Kidney glomerular epithelial cell (primary cell): ENCODE results near the gene AARSD1.
A peak's percentile ranks its signal among the peaks of the same experiment; 100 is the strongest.
"Not testable (repeated sequence)": the region's sequence is repeated elsewhere in the genome, so short reads cannot be mapped to it uniquely, and the experiment has no call there.

ENCODE experiments used
- DNase-seq: peaks from one replicate; lab custom pipeline; 2025; lab: John Stamatoyannopoulos, UW

Gene AARSD1

DNA sequence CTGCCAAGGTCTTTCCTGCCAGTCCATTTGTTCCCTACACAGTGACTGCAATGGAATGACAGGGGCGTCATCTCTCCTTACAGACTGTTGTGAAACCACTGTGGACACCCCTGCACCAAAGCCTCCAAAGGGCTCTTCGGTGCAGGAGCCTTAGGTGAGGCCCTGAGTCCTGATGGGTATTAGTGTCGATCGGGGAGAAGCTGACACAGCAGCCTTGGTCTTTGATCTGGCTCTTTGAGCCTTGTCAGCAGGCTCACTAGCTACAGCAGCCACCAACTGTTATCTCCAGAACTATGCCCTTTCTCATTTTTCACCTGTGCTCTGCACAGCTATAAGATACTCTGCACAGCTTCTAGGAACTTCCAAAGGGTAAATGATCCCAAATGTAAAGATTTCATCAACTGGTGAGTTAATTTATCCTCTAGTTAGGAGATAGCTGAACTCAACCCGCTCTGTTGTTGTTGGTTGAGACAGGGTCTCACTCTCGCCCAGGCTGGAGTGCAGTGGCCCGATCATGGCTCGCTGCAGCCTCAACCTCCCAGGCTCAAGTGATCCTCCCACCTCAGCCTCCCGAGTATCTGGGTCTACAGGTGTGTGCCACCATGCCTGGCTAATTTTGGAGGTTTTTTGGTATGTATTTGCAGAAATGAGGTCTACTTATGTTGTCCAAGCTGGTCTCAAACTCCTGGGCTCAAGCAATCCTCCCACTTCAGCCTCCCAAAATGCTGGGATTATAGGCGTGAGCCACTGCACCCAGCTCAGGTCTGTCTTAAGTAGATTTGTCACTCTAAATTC lies 44.0 kb downstream of the AARSD1 start:
- DNase-seq = no peak

DNA sequence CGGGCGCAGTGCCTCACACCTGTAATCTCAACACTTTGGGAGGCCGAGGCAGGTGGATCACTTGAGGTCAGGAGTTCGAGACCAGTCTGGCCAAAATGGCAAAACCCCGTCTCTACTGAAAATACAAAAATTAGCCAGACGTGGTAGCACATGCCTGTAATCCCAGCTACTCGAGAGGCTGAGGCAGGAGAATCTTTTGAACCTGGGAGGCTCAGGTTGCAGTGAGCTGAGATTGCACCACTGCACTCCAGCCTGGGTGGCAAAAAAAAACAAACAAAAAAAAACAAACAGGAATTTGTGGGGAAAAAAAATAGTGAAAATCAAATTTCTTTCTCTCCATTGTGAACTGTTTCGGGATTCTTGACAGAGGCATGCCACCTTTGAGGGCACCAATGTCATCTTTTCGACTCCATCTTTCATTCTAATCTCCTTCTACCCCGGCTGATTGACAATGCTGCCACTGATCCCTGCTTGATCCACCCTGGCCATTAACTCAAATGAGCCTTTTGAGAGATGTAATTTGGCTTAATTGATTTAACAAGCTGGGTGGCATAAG lies 44.7 kb downstream of the AARSD1 start:
- DNase-seq = not testable (repeated sequence)

DNA sequence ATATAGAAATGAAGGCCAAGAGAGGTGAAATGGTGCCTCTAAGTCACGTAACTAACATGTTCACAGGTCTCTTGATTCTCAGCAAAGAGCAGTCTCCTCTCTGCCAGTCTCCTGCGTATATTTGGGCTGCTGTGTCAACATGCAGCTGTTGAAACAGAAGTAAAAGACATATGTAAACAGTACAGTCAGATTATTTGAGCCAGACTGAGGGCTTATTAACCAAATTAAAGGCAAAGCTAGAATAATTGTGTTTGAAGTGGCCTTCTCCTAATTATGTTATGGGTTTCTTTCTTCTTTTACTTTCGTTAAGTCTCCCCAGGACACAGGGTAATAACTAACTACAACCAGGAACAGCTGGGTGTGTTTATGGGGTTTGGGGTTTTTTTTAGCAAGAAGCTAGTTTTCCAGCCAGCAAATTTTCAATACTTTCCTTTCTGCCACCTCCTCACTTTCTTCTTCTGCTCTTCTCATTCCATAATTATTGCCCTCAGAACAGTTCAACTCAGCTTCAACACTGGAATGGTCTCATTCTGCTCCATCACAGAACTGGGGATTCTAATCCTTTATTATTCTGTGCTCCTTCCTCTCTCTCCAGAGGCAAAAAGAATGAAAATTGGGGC lies 45.2 kb downstream of the AARSD1 start:
- no peak for DNase-seq

DNA sequence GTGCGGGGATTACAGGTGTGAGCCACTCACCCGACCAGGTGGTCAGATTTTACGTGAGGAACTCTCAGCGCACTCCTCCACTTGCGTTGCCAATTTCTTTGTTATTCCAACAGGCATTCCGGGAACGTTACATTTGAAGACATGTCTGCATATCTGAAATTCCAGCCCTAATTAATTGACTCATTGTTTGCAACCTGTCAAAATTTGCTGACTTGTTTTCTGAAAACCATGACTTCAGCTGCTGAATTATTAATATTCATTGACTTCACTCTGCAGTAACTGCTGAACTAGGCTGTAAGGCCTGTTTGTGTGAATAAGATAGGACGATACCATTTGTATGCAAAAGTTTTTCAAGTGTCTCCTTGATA lies 47.0 kb downstream of the AARSD1 start:
- peak; percentile 42 for DNase-seq

GRCh38 chr17:42916388-42917235 lies 47.6 kb downstream of the AARSD1 start:
- DNase-seq = not testable (repeated sequence)

DNA sequence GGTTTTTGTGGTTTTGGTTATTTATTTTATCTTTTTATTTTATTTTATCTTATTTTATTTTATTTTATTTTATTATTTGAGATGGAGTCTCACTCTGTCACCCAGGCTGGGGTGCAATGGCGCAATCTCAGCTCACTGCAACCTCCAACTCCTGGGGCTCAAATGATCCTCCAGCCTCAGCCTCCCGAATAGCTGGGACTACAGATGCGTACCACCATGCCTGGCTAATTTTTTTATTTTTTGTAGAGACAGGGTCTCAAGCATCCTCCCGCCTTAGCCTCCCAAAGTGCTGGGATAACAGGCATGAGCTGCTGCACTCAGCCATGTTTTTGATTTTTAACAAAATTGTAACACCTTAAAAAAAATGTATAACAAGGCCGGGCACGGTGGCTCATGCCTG lies 49.0 kb downstream of the AARSD1 start:
- not testable (repeated sequence) for DNase-seq

DNA sequence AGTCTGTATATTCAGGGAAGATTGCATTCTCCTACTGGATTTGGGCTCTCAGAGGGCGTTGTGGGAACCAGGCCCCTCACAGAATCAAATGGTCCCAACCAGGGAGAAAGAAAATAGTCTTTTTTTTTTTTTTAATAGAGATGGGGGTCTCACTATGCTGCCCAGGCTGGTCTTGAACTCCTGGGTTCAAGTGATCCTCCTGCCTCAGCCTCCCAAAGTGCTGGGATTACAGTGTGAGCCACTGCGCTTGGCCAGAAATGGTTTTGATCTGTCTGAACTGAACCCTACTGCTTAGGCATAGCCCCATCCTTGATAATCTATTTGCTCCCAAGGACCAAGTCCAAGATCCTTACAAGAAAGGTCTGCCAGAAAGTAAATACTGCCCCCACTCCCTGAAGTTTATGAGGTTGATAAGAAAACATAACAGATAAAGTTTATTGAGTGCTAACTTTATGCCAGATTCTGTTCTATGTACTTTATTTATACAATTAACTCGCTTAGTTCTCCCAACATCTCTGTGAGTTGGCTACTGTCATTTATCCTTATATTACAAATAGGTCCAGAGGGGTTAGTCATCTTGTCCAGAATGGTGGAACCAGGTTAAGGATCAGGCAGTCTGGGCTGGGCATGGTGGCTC lies 50.2 kb downstream of the AARSD1 start:
- DNase-seq = no peak

- DNase-seq = no peak
Measured at GRCh38 chr17:42913522-42913921, 50.7 kb downstream of the AARSD1 start.

GRCh38 chr17:42908872-42909700 lies 55.2 kb downstream of the AARSD1 start:
- no peak for DNase-seq

DNA sequence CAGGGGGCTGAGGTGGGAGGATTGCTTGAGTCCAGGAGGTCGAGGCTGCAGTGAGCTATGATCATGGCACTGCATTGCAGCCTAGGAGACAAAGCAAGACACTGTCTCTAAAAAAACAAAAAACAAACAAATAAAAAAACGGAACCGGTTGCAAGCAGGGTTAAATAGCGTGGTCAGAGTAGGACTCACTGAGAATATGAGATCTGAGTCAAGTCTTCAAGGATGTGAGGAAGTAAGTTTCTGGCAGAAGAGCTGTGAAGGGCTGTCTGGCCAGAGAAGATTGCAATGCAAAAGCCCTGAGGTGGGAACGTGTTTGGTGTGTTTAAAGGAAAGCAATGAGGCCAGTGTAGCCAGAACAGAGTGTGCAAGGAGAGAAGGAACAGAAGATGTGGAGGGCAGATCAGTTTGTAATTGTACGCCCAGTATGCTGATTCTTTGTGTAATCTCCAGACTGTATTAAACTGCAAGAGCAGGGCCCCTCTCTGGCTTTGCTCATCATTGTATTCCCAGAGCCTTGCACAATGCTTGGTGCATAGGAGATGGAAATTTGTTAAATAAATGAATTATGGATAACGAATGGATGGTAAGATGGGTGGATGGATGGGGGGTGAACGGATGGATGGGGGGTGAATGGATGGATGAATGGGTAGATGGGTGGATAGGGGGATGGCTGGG lies 57.3 kb downstream of the AARSD1 start:
- no peak for DNase-seq

DNA sequence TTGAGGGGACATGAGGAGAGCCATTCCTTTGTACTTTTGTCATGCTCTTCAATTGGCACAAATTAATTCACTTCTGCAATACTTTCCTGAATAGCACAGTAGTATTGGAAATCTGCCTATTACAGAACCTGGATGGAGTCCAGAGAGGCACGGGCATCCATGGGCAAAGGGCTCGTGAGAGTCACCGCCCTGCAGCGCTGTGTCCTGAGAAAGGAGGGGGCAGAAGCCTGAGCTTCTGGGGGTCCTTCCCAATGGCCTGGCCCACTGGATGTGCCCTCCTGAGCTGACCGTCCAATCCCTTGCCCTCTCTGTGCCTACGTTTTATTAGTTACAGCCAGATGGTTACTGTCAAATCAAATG lies 60.2 kb downstream of the AARSD1 start:
- DNase-seq = no peak

DNA sequence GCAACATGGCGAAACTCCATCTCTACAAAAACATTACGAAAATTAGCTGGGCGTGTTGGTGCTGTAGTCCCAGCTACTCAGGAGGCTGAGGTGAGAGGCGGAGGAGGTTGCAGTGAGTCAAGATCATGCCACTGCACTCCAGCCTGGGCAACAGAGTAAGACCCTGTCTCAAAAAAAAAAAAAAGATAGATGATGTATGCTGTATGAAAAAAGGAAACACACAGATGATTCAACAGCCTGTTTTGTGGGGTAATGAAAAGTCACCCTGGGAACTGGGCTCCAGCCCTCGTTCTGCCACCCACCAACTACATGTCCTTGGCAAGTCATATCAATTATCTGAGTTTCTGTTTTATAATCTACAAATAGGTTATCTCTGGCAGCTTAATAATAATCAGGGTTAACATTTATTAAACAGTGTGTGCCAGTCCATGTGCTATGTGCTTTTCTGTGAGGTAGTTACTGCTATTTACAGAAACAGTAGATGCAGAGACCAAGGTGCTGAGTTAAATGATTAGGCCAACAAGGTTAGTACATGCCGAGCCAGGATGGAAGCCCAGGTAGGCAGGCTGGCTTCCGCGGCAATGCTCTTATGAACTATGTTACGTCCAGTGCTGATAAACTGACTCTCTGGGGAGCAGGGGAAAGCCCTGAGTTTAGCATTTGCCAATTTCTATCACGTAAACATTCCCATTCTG lies 62.6 kb downstream of the AARSD1 start:
- DNase-seq = no peak
